ENCODE measurements around the gene CTTNBP2. TPM values are rescaled to one million over a fixed set of nuclear protein-coding genes. Genes with fewer than 3 reads are reported as not detected.

The CTTNBP2 gene
- total RNA-seq, 2 donors from 2014 or later, result 0.39 TPM; not detected in 1

GRCh38 chr7:117690147-117690546 is 183.1 kb downstream of the CTTNBP2 start:
- Mint-ChIP-seq H3K27me3 (no peaks in the 10 kb centered on the region), H3K4me3 (no peak overlapping the region), H3K27ac (no peak overlapping the region), H3K4me1 (no peaks in the 10 kb centered on the region), H3K36me3 (ENCODE audit: low read depth) (no peaks in the 10 kb centered on the region)
- no peak for ATAC-seq
- DNase-seq, result no peak
- no peaks in the 10 kb centered on the region for H3K9me3 ChIP-seq (ENCODE audit: control insufficient read depth, low read length, poor library complexity, severe bottlenecking)

- no peaks in the 10 kb centered on the region for H3K27me3 Mint-ChIP-seq
- no peak for DNase-seq
- H3K4me3 Mint-ChIP-seq, result no peak overlapping the region
- no peaks in the 10 kb centered on the region for H3K36me3 Mint-ChIP-seq (ENCODE audit: low read depth)
- H3K9me3 ChIP-seq (ENCODE audit: control insufficient read depth, low read length, poor library complexity, severe bottlenecking), result no peaks in the 10 kb centered on the region
- no peak overlapping the region for H3K27ac Mint-ChIP-seq
- no peaks in the 10 kb centered on the region for H3K4me1 Mint-ChIP-seq
- no peak for ATAC-seq
Observed at GRCh38 chr7:117689406-117689805, 183.8 kb downstream of the CTTNBP2 start.

- Mint-ChIP-seq H3K36me3 (ENCODE audit: low read depth) (no peaks in the 10 kb centered on the region), H3K4me1 (no peaks in the 10 kb centered on the region), H3K4me3 (no peak overlapping the region), H3K27ac (no peak overlapping the region), H3K27me3 (no peaks in the 10 kb centered on the region)
- no peaks in the 10 kb centered on the region for H3K9me3 ChIP-seq (ENCODE audit: control insufficient read depth, low read length, poor library complexity, severe bottlenecking)
- ATAC-seq, result no peak
- no peak for DNase-seq
Observed at GRCh38 chr7:117688126-117688525, 185.1 kb downstream of the CTTNBP2 start.

- Mint-ChIP-seq H3K4me1 (no peaks in the 10 kb centered on the region), H3K4me3 (no peak overlapping the region), H3K36me3 (ENCODE audit: low read depth) (no peaks in the 10 kb centered on the region), H3K27ac (no peak overlapping the region), H3K27me3 (no peaks in the 10 kb centered on the region)
- ATAC-seq (no peak), DNase-seq (no peak)
- no peaks in the 10 kb centered on the region for H3K9me3 ChIP-seq (ENCODE audit: control insufficient read depth, low read length, poor library complexity, severe bottlenecking)
Observed at GRCh38 chr7:117686311-117686935, 186.8 kb downstream of the CTTNBP2 start.

GRCh38 chr7:117685795-117686194 is 187.4 kb downstream of the CTTNBP2 start:
- DNase-seq (no peak), ATAC-seq (no peak)
- Mint-ChIP-seq H3K27ac (no peak overlapping the region), H3K4me3 (no peak overlapping the region), H3K4me1 (no peaks in the 10 kb centered on the region), H3K36me3 (ENCODE audit: low read depth) (no peaks in the 10 kb centered on the region), H3K27me3 (no peaks in the 10 kb centered on the region)
- no peaks in the 10 kb centered on the region for H3K9me3 ChIP-seq (ENCODE audit: control insufficient read depth, low read length, poor library complexity, severe bottlenecking)

- Mint-ChIP-seq H3K27me3 (no peaks in the 10 kb centered on the region), H3K4me1 (no peaks in the 10 kb centered on the region), H3K27ac (no peak overlapping the region), H3K36me3 (ENCODE audit: low read depth) (no peaks in the 10 kb centered on the region), H3K4me3 (no peak overlapping the region)
- DNase-seq (no peak), ATAC-seq (no peak)
- H3K9me3 ChIP-seq (ENCODE audit: control insufficient read depth, low read length, poor library complexity, severe bottlenecking), result no peaks in the 10 kb centered on the region
Observed at GRCh38 chr7:117683430-117684175, 189.6 kb downstream of the CTTNBP2 start.

GRCh38 chr7:117682681-117683385 is 190.4 kb downstream of the CTTNBP2 start:
- DNase-seq (no peak), ATAC-seq (no peak)
- Mint-ChIP-seq H3K4me3 (no peak overlapping the region), H3K4me1 (no peaks in the 10 kb centered on the region), H3K27me3 (no peaks in the 10 kb centered on the region), H3K27ac (no peak overlapping the region), H3K36me3 (ENCODE audit: low read depth) (no peaks in the 10 kb centered on the region)
- no peaks in the 10 kb centered on the region for H3K9me3 ChIP-seq (ENCODE audit: control insufficient read depth, low read length, poor library complexity, severe bottlenecking)

GRCh38 chr7:117679120-117679519 is 194.1 kb downstream of the CTTNBP2 start:
- no peak for DNase-seq
- no peaks in the 10 kb centered on the region for H3K4me1 Mint-ChIP-seq
- no peak overlapping the region for H3K27ac Mint-ChIP-seq
- H3K4me3 Mint-ChIP-seq, result no peak overlapping the region
- H3K9me3 ChIP-seq (ENCODE audit: control insufficient read depth, low read length, poor library complexity, severe bottlenecking), result no peaks in the 10 kb centered on the region
- H3K36me3 Mint-ChIP-seq (ENCODE audit: low read depth), result no peaks in the 10 kb centered on the region
- H3K27me3 Mint-ChIP-seq, result no peaks in the 10 kb centered on the region
- ATAC-seq, result no peak

GRCh38 chr7:117675497-117676435 is 197.5 kb downstream of the CTTNBP2 start:
- DNase-seq (no peak), ATAC-seq (no peak)
- no peaks in the 10 kb centered on the region for H3K27me3 Mint-ChIP-seq
- H3K9me3 ChIP-seq (ENCODE audit: control insufficient read depth, low read length, poor library complexity, severe bottlenecking), result no peaks in the 10 kb centered on the region
- no peak overlapping the region for H3K27ac Mint-ChIP-seq
- no peaks in the 10 kb centered on the region for H3K4me1 Mint-ChIP-seq
- no peak overlapping the region for H3K4me3 Mint-ChIP-seq
- no peaks in the 10 kb centered on the region for H3K36me3 Mint-ChIP-seq (ENCODE audit: low read depth)

- no peak overlapping the region for H3K27ac Mint-ChIP-seq
- H3K36me3 Mint-ChIP-seq (ENCODE audit: low read depth), result no peaks in the 10 kb centered on the region
- no peaks in the 10 kb centered on the region for H3K27me3 Mint-ChIP-seq
- no peak for ATAC-seq
- no peak for DNase-seq
- H3K4me3 Mint-ChIP-seq, result no peak overlapping the region
- H3K9me3 ChIP-seq (ENCODE audit: control insufficient read depth, low read length, poor library complexity, severe bottlenecking), result no peaks in the 10 kb centered on the region
- no peaks in the 10 kb centered on the region for H3K4me1 Mint-ChIP-seq
Observed at GRCh38 chr7:117674617-117675016, 198.6 kb downstream of the CTTNBP2 start.

GRCh38 chr7:117673839-117674238 is 199.4 kb downstream of the CTTNBP2 start:
- ATAC-seq (no peak), DNase-seq (no peak)
- H3K4me1 Mint-ChIP-seq, result no peaks in the 10 kb centered on the region
- no peak overlapping the region for H3K4me3 Mint-ChIP-seq
- H3K27me3 Mint-ChIP-seq, result no peaks in the 10 kb centered on the region
- no peak overlapping the region for H3K27ac Mint-ChIP-seq
- H3K9me3 ChIP-seq (ENCODE audit: control insufficient read depth, low read length, poor library complexity, severe bottlenecking), result no peaks in the 10 kb centered on the region
- no peaks in the 10 kb centered on the region for H3K36me3 Mint-ChIP-seq (ENCODE audit: low read depth)

GRCh38 chr7:117673367-117673766 is 199.9 kb downstream of the CTTNBP2 start:
- Mint-ChIP-seq H3K36me3 (ENCODE audit: low read depth) (no peaks in the 10 kb centered on the region), H3K27ac (no peak overlapping the region), H3K4me1 (no peaks in the 10 kb centered on the region), H3K4me3 (no peak overlapping the region), H3K27me3 (no peaks in the 10 kb centered on the region)
- H3K9me3 ChIP-seq (ENCODE audit: control insufficient read depth, low read length, poor library complexity, severe bottlenecking), result no peaks in the 10 kb centered on the region
- DNase-seq (no peak), ATAC-seq (no peak)

- DNase-seq, result no peak
- Mint-ChIP-seq H3K27ac (no peak overlapping the region), H3K27me3 (no peaks in the 10 kb centered on the region), H3K4me3 (no peak overlapping the region), H3K4me1 (no peaks in the 10 kb centered on the region), H3K36me3 (ENCODE audit: low read depth) (no peaks in the 10 kb centered on the region)
- H3K9me3 ChIP-seq (ENCODE audit: control insufficient read depth, low read length, poor library complexity, severe bottlenecking), result no peaks in the 10 kb centered on the region
- no peak for ATAC-seq
Observed at GRCh38 chr7:117672453-117672852, 200.8 kb downstream of the CTTNBP2 start.
